Prostate gland (tissue), 2 donors: ENCODE results near the gene JPH4. TPM values are rescaled to one million over a fixed set of nuclear protein-coding genes. Genes with fewer than 3 reads are reported as not detected.

Experiments
- DNase-seq: peaks from one replicate; pipeline ENCODE4 v3.0.0-alpha.2; 2019; ENCODE audit warnings: low spot score
- H3K27ac ChIP-seq, 2 donors: fragments of 200-600 bp; sonication (generic); 2 replicates each; pipeline ENCODE4 v1.5.1; 2017 to 2019
- H3K27me3 ChIP-seq: fragments of 200-600 bp; sonication (generic); replicated peaks from 2 replicates; pipeline ENCODE4 v1.5.1; 2019; ENCODE audit not compliant: insufficient read depth
- H3K36me3 ChIP-seq, 2 donors: fragments of 200-600 bp; sonication (generic); 1 replicate in 1 of 2; 2 replicates in 1 of 2; pipeline versions ENCODE4 v1.5.1 to v1.8.1; 2017 to 2019
- H3K4me1 ChIP-seq: fragments of 200-600 bp; sonication (generic); replicated peaks from 2 replicates; pipeline ENCODE4 v1.5.1; 2019
- H3K4me3 ChIP-seq, 2 donors: fragments of 200-600 bp; sonication (generic); 2 replicates each; pipeline ENCODE4 v1.5.1; 2017 to 2019
- H3K9me3 ChIP-seq: fragments of 200-600 bp; sonication (generic); 2 replicates; pipeline ENCODE4 v1.5.1; 2017
- CTCF ChIP-seq, 4 experiments: fragments of 200-600 bp in 2 of 4; fragments of 450-650 bp in 2 of 4; sonication (generic) in 2 of 4; IDR thresholded peaks; 1 replicate in 3 of 4; 2 replicates in 1 of 4; pipeline ENCODE4 v1.5.1; 2016 to 2019; ENCODE audit warnings: antibody characterized with exemption in 4 of 4, mild to moderate bottlenecking in 2 of 4, moderate library complexity in 2 of 4
- POLR2A ChIP-seq: fragments of 450-650 bp; IDR thresholded peaks from one replicate; pipeline ENCODE4 v1.6.1; 2016; ENCODE audit warnings: antibody characterized with exemption, mild to moderate bottlenecking
- POLR2AphosphoS5 ChIP-seq: sonication (generic); formaldehyde crosslinking; IDR thresholded peaks from one replicate; pipeline ENCODE4 v1.6.1; 2017; ENCODE audit warnings: antibody characterized with exemption
- WGBS: methylation state at CpG from one replicate; pipeline ENCODE4 v1.1.5; 2018; 5-methylcytosine and 5-hydroxymethylcytosine counted together
- intact Hi-C: fragments of 100-400 bp; cut with DNase I; formaldehyde crosslinking; loops from one replicate; pipeline ENCODE4 v1.14.2; 2022
- total RNA-seq, 2 donors: library from RNA; depleted of rRNA; stranded (reverse); fragments of >200 nt; gene quantifications; one replicate each; pipeline ENCODE4 v1.1.0, GENCODE V29; 2016

Gene JPH4
- total RNA-seq, 2 donors from 2014 or later = 8.5 to 17.8 TPM

- Histone ChIP-seq H3K27ac (no peak overlapping the region), H3K27me3 (no peaks in the 10 kb centered on the region), H3K4me3 (no peak overlapping the region), H3K36me3 (no peaks in the 10 kb centered on the region), H3K4me1 (no peaks in the 10 kb centered on the region), H3K9me3 (no peaks in the 10 kb centered on the region)
- no peak for TF ChIP-seq POLR2AphosphoS5
- TF ChIP-seq POLR2A = no peak
- TF ChIP-seq CTCF (IDR thresholded peaks at IDR 0.05) = no peak
- DNase-seq = no peak
- intact Hi-C loops = no loop called here
- WGBS = 6% methylated on average over 1 of the region's 1 CpG
Observed at GRCh38 chr14:23608454-23608853, 29.9 kb upstream of the JPH4 start.

DNA sequence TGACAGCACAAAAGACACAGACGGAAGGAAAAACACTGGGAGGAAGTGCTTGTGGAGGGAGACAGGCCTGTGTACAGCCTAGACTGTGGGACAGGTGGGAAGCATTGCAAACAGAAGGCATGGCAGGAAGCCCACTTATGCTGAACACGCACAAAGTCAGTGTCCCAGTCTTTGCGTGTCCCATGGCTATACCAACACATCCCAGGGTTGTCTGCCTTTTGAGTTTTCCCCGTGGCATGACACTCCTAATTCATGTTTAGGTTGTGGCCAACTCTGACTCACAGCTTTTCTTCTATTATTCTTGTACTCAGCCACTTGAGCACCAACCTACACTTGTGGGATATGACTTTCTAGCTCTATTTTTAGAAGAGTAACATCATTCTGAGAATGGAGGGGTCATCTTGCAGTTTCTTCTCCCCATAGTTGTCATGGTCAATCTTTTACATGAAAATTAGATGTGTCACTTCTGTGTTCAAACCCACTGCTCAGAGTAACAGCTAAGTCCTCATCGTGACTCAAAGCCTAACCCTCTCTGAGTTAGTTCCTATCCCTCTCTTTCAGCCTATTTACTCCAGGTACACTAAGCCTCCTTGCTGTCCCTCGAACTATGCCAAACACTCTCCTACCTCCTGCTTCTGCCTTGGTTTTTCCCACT is 27.5 kb upstream of the JPH4 start:
- Histone ChIP-seq H3K4me1 (no peaks in the 10 kb centered on the region), H3K4me3 (no peak overlapping the region), H3K27me3 (no peaks in the 10 kb centered on the region), H3K9me3 (no peaks in the 10 kb centered on the region), H3K36me3 (no peaks in the 10 kb centered on the region), H3K27ac (no peak overlapping the region)
- no peak for DNase-seq
- 71% methylated on average over 6 of the region's 6 CpGs for WGBS
- intact Hi-C loops = no loop called here
- TF ChIP-seq POLR2AphosphoS5 (no peak), POLR2A (no peak), CTCF (IDR thresholded peaks at IDR 0.05) (no peak)

DNA sequence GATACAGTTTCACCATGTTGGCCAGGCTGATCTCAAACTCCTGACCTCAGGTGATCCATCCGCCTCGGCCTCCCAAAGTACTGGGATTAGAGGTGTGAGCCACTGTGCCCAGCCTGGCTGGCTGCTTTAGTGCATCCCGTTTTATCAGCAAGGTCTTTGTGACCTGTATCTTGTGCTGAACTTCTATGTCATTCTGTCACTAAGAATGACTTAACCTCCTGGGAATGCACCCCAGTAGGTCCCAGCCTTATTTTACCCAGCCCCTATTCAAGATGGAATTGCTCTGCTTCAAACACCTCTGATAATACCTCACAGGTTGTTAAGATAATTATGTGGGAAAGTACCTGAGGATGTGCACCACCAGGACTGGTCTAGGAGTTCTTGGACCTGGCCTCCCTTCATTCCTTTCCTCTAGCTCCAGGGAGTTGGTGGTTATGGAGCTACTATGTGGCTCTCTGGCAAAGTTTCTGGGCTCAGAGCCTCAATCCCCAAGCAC is 26.1 kb upstream of the JPH4 start:
- H3K36me3 ChIP-seq = no peaks in the 10 kb centered on the region
- no peaks in the 10 kb centered on the region for H3K9me3 ChIP-seq
- intact Hi-C loops = no loop called here
- DNase-seq = no peak
- no peak overlapping the region for H3K27ac ChIP-seq
- H3K4me1 ChIP-seq = no peaks in the 10 kb centered on the region
- no peak for TF ChIP-seq POLR2AphosphoS5
- TF ChIP-seq CTCF (IDR thresholded peaks at IDR 0.05) = no peak
- no peak for TF ChIP-seq POLR2A
- WGBS = 83% methylated on average over 3 of the region's 3 CpGs
- H3K4me3 ChIP-seq = no peak overlapping the region
- H3K27me3 ChIP-seq = no peaks in the 10 kb centered on the region

DNA sequence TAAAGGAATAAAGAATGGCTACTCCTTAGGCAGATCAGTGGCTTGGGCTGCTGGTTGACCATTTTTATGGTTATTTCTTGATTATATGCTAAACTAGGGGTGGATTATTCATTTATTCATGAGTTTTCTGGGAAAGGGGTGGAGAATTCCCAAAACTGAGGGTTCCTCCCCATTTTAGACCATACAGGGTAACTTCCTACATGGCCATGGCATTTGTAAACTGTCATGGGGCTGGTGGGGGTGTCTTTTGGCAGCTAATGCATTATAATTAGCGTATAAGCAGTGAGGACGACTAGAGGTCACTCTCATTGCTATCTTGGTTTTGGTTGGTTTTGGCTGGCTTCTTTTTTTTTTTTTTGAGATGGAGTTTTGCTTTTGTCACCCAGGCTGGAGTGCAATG is 25.6 kb upstream of the JPH4 start:
- Histone ChIP-seq H3K27me3 (no peaks in the 10 kb centered on the region), H3K36me3 (no peaks in the 10 kb centered on the region), H3K4me3 (no peak overlapping the region), H3K9me3 (no peaks in the 10 kb centered on the region), H3K4me1 (no peaks in the 10 kb centered on the region), H3K27ac (no peak overlapping the region)
- no peak for DNase-seq
- intact Hi-C loops = no loop called here
- TF ChIP-seq POLR2AphosphoS5 (no peak), POLR2A (no peak), CTCF (IDR thresholded peaks at IDR 0.05) (no peak)
- 97% methylated on average over 2 of the region's 2 CpGs for WGBS

GRCh38 chr14:23603103-23603502 is 24.5 kb upstream of the JPH4 start:
- no peak overlapping the region for H3K27ac ChIP-seq
- H3K27me3 ChIP-seq = no peaks in the 10 kb centered on the region
- TF ChIP-seq POLR2A = no peak
- no peak for TF ChIP-seq POLR2AphosphoS5
- TF ChIP-seq CTCF (IDR thresholded peaks at IDR 0.05) = no peak
- no peaks in the 10 kb centered on the region for H3K36me3 ChIP-seq
- no peaks in the 10 kb centered on the region for H3K4me1 ChIP-seq
- no peak overlapping the region for H3K4me3 ChIP-seq
- no peaks in the 10 kb centered on the region for H3K9me3 ChIP-seq
- no peak for DNase-seq
- intact Hi-C loops = no loop called here
- WGBS = 88% methylated on average over 2 of the region's 2 CpGs
